IMR-90 (cell line): ENCODE results near the gene C19orf53.

ENCODE experiments used
- CTCF ChIP-seq: conservative IDR thresholded peaks from 2 replicates; pipeline ENCODE4 v1.5.1; 2012; ENCODE audit warnings: mild to moderate bottlenecking, low read depth, low read length, improper control_type of control experiment
- POLR2A ChIP-seq: IDR thresholded peaks from 2 replicates; pipeline ENCODE4 v1.6.1; 2012; ENCODE audit warnings: mild to moderate bottlenecking, low read depth, low read length
- RFX5 ChIP-seq: IDR thresholded peaks from 2 replicates; pipeline ENCODE4 v1.8.0; 2012; ENCODE audit warnings: low read depth, mild to moderate bottlenecking, low read length, moderate library complexity
- SMC3 ChIP-seq: fragments of 150-350 bp; IDR thresholded peaks from 2 replicates; pipeline ENCODE4 v1.6.1; 2016; ENCODE audit warnings: low read depth, mild to moderate bottlenecking, antibody characterized with exemption, low read length, moderate library complexity

GRCh38 chr19:13808856-13809255 lies 34.6 kb downstream of the C19orf53 start:
- TF ChIP-seq POLR2A: no peak
- no peak for TF ChIP-seq CTCF
- TF ChIP-seq SMC3: no peak
- TF ChIP-seq RFX5: no peak
